Measurements from ENCODE around the gene VRTN.

DNA sequence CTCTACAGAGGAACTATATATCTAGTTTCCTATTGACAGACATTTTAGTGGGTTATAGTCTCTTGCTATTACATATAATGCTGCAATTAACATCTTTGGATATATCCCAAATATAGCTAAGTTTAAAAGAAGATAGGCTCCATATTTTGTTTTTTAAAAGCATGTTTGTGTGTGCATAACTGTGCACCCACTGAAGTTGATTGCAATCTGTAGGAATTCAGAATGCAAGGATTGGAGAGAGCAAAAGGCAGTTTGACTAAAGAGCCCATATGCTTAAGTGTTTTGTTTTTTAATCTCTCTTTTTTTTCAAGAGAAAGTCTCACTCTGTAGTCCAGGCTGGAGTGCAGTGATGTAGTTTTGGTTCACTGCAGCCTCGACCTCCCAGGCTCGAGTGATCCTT is 36.1 kb upstream of the VRTN start:
- TF ChIP-seq, protein P1, sequence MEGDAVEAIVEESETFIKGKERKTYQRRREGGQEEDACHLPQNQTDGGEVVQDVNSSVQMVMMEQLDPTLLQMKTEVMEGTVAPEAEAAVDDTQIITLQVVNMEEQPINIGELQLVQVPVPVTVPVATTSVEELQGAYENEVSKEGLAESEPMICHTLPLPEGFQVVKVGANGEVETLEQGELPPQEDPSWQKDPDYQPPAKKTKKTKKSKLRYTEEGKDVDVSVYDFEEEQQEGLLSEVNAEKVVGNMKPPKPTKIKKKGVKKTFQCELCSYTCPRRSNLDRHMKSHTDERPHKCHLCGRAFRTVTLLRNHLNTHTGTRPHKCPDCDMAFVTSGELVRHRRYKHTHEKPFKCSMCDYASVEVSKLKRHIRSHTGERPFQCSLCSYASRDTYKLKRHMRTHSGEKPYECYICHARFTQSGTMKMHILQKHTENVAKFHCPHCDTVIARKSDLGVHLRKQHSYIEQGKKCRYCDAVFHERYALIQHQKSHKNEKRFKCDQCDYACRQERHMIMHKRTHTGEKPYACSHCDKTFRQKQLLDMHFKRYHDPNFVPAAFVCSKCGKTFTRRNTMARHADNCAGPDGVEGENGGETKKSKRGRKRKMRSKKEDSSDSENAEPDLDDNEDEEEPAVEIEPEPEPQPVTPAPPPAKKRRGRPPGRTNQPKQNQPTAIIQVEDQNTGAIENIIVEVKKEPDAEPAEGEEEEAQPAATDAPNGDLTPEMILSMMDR (IDR thresholded peaks at IDR 0.05): no peak
- no peak for TF ChIP-seq POLR2A (IDR thresholded peaks at IDR 0.05)

Measured in ovary (tissue), 3 donors.